Caco-2 (cell line): ENCODE measurements around the gene TTC21B. TPM values are rescaled to one million over a fixed set of nuclear protein-coding genes. Genes with fewer than 3 reads are reported as not detected.

Source experiments
- BruUV-seq: library from RNA; stranded (reverse); fragments of 400-500 nt; replicated peaks from 2 replicates; lab custom pipeline; 2021; lab: Mats Ljungman, UMichigan
- CTCF ChIA-PET: fragments of 300-600 bp; sonication (Branson Sonifier 250); formaldehyde crosslinking; loops from one replicate; lab custom pipeline; 2022; ENCODE audit warnings: antibody characterized with exemption; lab: Charles Lee
- POLR2A ChIA-PET: fragments of 300-600 bp; sonication (Branson Sonifier 250); formaldehyde crosslinking; loops from one replicate; lab custom pipeline; 2022; ENCODE audit warnings: antibody characterized with exemption; lab: Charles Lee
- DNase-seq, 2 experiments: peaks; one replicate each; pipeline versions ENCODE4 v3.0.0 to v3.0.0-alpha.2; 2020 to 2022
- H3K27me3 ChIP-seq: replicated peaks from 2 replicates; pipeline ENCODE4 v1.6.0; 2011; ENCODE audit warnings: low read length; ENCODE audit not compliant: control insufficient read depth, insufficient read depth
- H3K36me3 ChIP-seq: 2 replicates; pipeline ENCODE4 v1.5.1; 2011; ENCODE audit warnings: low read length; ENCODE audit not compliant: control insufficient read depth, insufficient read depth
- H3K4me1 ChIP-seq: fragments of 250-450 bp; sonication (Bioruptor Pico); 2 replicates; pipeline ENCODE4 v1.5.1; 2020; ENCODE audit warnings: mild to moderate bottlenecking
- H3K4me3 ChIP-seq: 2 replicates; pipeline ENCODE4 v1.5.1; 2011; ENCODE audit warnings: low read depth, mild to moderate bottlenecking, control low read depth, low read length
- H3K9me3 ChIP-seq: fragments of 250-450 bp; sonication (Bioruptor Pico); 2 replicates; pipeline ENCODE4 v1.5.1; 2020; ENCODE audit warnings: mild to moderate bottlenecking, moderate library complexity
- H3K27ac Mint-ChIP-seq: one replicate; pipeline ENCODE4 v1.8.0; 2022; ENCODE audit warnings: mixed read lengths; ENCODE audit not compliant: unreplicated experiment
- H3K27me3 Mint-ChIP-seq: one replicate; pipeline ENCODE4 v1.8.0; 2022; ENCODE audit warnings: mixed read lengths; ENCODE audit not compliant: insufficient read depth, unreplicated experiment
- H3K36me3 Mint-ChIP-seq: one replicate; pipeline ENCODE4 v1.8.0; 2022; ENCODE audit warnings: mild to moderate bottlenecking, mixed read lengths; ENCODE audit not compliant: insufficient read depth, unreplicated experiment
- H3K4me1 Mint-ChIP-seq: one replicate; pipeline ENCODE4 v1.8.0; 2022; ENCODE audit warnings: low read depth, mixed read lengths; ENCODE audit not compliant: unreplicated experiment
- H3K4me3 Mint-ChIP-seq: one replicate; pipeline ENCODE4 v1.8.0; 2022; ENCODE audit warnings: mild to moderate bottlenecking, moderate library complexity, mixed read lengths; ENCODE audit not compliant: unreplicated experiment
- H3K9me3 Mint-ChIP-seq: one replicate; pipeline ENCODE4 v1.8.0; 2022; ENCODE audit warnings: mixed read lengths; ENCODE audit not compliant: unreplicated experiment
- intact Hi-C: fragments of 100-400 bp; cut with micrococcal nuclease; formaldehyde crosslinking; loops from one replicate; pipeline ENCODE4 v1.10.0; 2022; ENCODE audit not compliant: unreplicated experiment
- total RNA-seq: library from RNA; stranded (reverse); gene quantifications from 2 replicates; pipeline ENCODE4 v1.2.3, GENCODE V29; 2022
- TF ChIP-seq, protein P1 (sequence below), 2 experiments: fragments of 200-600 bp in 1 of 2; IDR thresholded peaks; 1 replicate in 1 of 2; 2 replicates in 1 of 2; pipeline versions ENCODE4 v1.5.1 to v1.8.0; 2011 to 2022; ENCODE audit warnings: antibody characterized with exemption in 1 of 2, control low read depth in 1 of 2, inconsistent platforms in 1 of 2, low read depth in 1 of 2, low read length in 1 of 2, mild to moderate bottlenecking in 1 of 2, moderate library complexity in 1 of 2; ENCODE audit not compliant: insufficient read depth in 1 of 2, severe bottlenecking in 1 of 2, unreplicated experiment in 1 of 2

The TTC21B gene
- total RNA-seq, 1 experiment from 2014 or later, result 14.2 TPM

DNA sequence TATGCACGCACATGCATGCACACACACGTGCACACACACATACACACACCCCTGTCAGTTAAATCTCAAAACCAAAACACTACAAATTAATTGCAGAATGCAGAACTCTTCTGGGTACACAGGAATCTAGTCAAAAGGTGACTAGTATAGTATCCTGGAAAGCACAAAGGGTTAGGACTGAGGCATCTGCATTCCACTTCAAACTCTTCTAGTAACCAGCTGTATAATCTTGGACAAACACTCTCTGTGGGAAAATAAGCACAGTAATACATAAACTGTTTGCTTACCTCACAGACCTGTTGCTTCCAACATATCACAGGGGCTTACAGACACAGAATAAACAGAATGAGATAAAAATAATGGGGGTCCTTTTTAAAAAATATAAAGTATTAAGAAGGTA is 49.1 kb downstream of the TTC21B start:
- Mint-ChIP-seq H3K4me1 (peaks cover 9% of the 10 kb centered on the region), H3K4me3 (no peak overlapping the region), H3K9me3 (no peaks in the 10 kb centered on the region), H3K36me3 (peaks cover 11% of the 10 kb centered on the region), H3K27ac (no peak overlapping the region), H3K27me3 (no peaks in the 10 kb centered on the region)
- H3K9me3 ChIP-seq, result no peaks in the 10 kb centered on the region
- no peak overlapping the region for H3K4me3 ChIP-seq
- no peak for DNase-seq
- no peaks in the 10 kb centered on the region for H3K27me3 ChIP-seq
- POLR2A ChIA-PET, result no interaction called here
- TF ChIP-seq, protein P1, sequence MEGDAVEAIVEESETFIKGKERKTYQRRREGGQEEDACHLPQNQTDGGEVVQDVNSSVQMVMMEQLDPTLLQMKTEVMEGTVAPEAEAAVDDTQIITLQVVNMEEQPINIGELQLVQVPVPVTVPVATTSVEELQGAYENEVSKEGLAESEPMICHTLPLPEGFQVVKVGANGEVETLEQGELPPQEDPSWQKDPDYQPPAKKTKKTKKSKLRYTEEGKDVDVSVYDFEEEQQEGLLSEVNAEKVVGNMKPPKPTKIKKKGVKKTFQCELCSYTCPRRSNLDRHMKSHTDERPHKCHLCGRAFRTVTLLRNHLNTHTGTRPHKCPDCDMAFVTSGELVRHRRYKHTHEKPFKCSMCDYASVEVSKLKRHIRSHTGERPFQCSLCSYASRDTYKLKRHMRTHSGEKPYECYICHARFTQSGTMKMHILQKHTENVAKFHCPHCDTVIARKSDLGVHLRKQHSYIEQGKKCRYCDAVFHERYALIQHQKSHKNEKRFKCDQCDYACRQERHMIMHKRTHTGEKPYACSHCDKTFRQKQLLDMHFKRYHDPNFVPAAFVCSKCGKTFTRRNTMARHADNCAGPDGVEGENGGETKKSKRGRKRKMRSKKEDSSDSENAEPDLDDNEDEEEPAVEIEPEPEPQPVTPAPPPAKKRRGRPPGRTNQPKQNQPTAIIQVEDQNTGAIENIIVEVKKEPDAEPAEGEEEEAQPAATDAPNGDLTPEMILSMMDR (IDR thresholded peaks at IDR 0.05; ENCODE audit: insufficient read depth in 1 of 2, low read depth in 1 of 2, low read length in 1 of 2, severe bottlenecking in 1 of 2, unreplicated experiment in 1 of 2), result no peak
- no TSS peak for BruUV-seq
- no peaks in the 10 kb centered on the region for H3K36me3 ChIP-seq
- CTCF ChIA-PET, result interaction anchor here (0.5 kb wide), 1 partner anchor 49 kb away, joined by 4 read pairs; the partner anchor contains the start of gene TTC21B
- no peaks in the 10 kb centered on the region for H3K4me1 ChIP-seq
- intact Hi-C loops, result no loop called here

DNA sequence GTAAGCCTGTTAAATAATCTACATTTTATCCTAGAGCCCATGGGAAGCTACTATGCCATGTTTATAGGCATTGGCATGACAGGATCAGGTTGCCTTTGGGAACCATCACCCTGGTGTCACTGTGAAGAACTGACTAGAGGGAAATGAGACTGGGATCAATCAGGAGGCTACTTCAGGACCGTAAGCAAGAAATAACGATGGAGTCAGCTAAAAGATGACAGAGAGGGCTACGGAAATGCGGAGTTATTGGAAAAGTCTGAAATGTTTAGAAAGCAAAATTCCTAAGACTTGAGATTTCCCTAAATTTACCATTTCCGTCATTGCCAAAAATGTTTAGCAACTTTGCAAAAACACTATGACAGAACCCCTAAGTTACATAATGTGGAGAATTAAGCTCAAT is 50.2 kb downstream of the TTC21B start:
- Histone ChIP-seq H3K9me3 (no peaks in the 10 kb centered on the region), H3K4me3 (no peak overlapping the region), H3K4me1 (no peaks in the 10 kb centered on the region), H3K36me3 (no peaks in the 10 kb centered on the region), H3K27me3 (no peaks in the 10 kb centered on the region)
- POLR2A ChIA-PET, result no interaction called here
- Mint-ChIP-seq H3K27me3 (no peaks in the 10 kb centered on the region), H3K36me3 (peaks cover 15% of the 10 kb centered on the region), H3K4me1 (peaks cover 9% of the 10 kb centered on the region), H3K27ac (no peak overlapping the region), H3K9me3 (no peaks in the 10 kb centered on the region), H3K4me3 (no peak overlapping the region)
- intact Hi-C loops, result no loop called here
- TF ChIP-seq, protein P1 (IDR thresholded peaks at IDR 0.05; ENCODE audit: insufficient read depth in 1 of 2, low read depth in 1 of 2, low read length in 1 of 2, severe bottlenecking in 1 of 2, unreplicated experiment in 1 of 2), result no peak
- BruUV-seq, result no TSS peak
- no peak for DNase-seq
- CTCF ChIA-PET, result no interaction called here

DNA sequence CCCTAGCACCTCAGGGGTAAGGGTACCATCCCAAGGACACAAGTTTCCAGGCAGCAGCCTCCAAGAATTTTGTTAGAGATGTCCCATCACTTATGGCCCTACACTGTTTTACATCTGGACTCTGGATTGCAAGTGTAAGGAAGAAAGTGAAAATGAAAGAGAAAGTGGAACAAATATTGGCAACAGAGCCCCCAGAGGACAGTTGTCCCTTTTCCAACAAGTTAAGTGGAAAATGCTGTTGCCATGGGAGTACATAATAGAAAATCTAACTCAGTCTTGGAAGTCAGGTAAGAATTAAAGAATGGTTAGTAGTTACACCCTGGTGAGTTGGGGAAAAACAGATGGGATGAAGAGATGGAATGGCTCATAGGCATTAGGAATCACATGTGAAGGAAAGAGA is 50.6 kb downstream of the TTC21B start:
- ChIA-PET CTCF (no interaction called here), POLR2A (no interaction called here)
- Histone ChIP-seq H3K4me1 (no peaks in the 10 kb centered on the region), H3K4me3 (no peak overlapping the region), H3K27me3 (no peaks in the 10 kb centered on the region), H3K36me3 (no peaks in the 10 kb centered on the region), H3K9me3 (no peaks in the 10 kb centered on the region)
- DNase-seq, result peak in 1 of 2 experiments; percentile 6
- peaks cover 9% of the 10 kb centered on the region for H3K4me1 Mint-ChIP-seq
- H3K36me3 Mint-ChIP-seq, result peaks cover 18% of the 10 kb centered on the region
- H3K27ac Mint-ChIP-seq, result no peak overlapping the region
- H3K9me3 Mint-ChIP-seq, result no peaks in the 10 kb centered on the region
- TF ChIP-seq, protein P1 (IDR thresholded peaks at IDR 0.05; ENCODE audit: insufficient read depth in 1 of 2, low read depth in 1 of 2, low read length in 1 of 2, severe bottlenecking in 1 of 2, unreplicated experiment in 1 of 2), result no peak
- intact Hi-C loops, result no loop called here
- no peak overlapping the region for H3K4me3 Mint-ChIP-seq
- BruUV-seq, result no TSS peak
- H3K27me3 Mint-ChIP-seq, result no peaks in the 10 kb centered on the region
